DND-41 (cell line): ENCODE measurements around the gene ADAMTS19.

Source experiments
- ATAC-seq: fragments of 200-7000 bp; cut with Tn5 transposase; 3 replicates; pipeline ENCODE4 v1.9.1; 2021; ENCODE audit warnings: low read depth; ENCODE audit not compliant: insufficient read depth
- DNase-seq: peaks from one replicate; pipeline ENCODE4 v3.0.0-alpha.2; 2020
- H2AFZ ChIP-seq: 2 replicates; pipeline ENCODE4 v1.6.0; 2012; ENCODE audit warnings: low read depth, low read length
- H3K27ac ChIP-seq: 2 replicates; pipeline ENCODE4 v1.5.1; 2012; ENCODE audit warnings: low read length, inconsistent platforms
- H3K27me3 ChIP-seq: fragments of 200-600 bp; sonication (generic); 2 replicates; pipeline ENCODE4 v1.6.0; 2012; ENCODE audit warnings: low read length, mild to moderate bottlenecking, inconsistent platforms; ENCODE audit not compliant: insufficient read depth, poor library complexity
- H3K36me3 ChIP-seq: 2 replicates; pipeline ENCODE4 v1.5.1; 2012; ENCODE audit warnings: low read length, inconsistent platforms; ENCODE audit not compliant: insufficient read depth
- H3K4me1 ChIP-seq: 2 replicates; pipeline ENCODE4 v1.5.1; 2012; ENCODE audit warnings: mild to moderate bottlenecking, low read length; ENCODE audit not compliant: insufficient read depth
- H3K4me2 ChIP-seq: 2 replicates; pipeline ENCODE4 v1.6.0; 2012; ENCODE audit warnings: mild to moderate bottlenecking, moderate library complexity, low read length, inconsistent platforms; ENCODE audit not compliant: insufficient read depth
- H3K4me3 ChIP-seq, 2 experiments: fragments of 200-600 bp in 1 of 2; shearing (Covaris generic) in 1 of 2; 2 replicates each; pipeline ENCODE4 v1.5.1; 2012 to 2016; ENCODE audit warnings: inconsistent platforms in 2 of 2, low read length in 2 of 2, mild to moderate bottlenecking in 2 of 2, low read depth in 1 of 2, moderate library complexity in 1 of 2
- H3K79me2 ChIP-seq: 2 replicates; pipeline ENCODE4 v1.6.0; 2012; ENCODE audit warnings: low read length, inconsistent platforms; ENCODE audit not compliant: insufficient read depth
- H3K9ac ChIP-seq: 2 replicates; pipeline ENCODE4 v1.6.0; 2012; ENCODE audit warnings: low read depth, mild to moderate bottlenecking, inconsistent platforms, low read length, moderate library complexity
- H3K9me3 ChIP-seq: 2 replicates; pipeline ENCODE4 v1.5.1; 2012; ENCODE audit warnings: low read length, moderate library complexity, mild to moderate bottlenecking, inconsistent platforms; ENCODE audit not compliant: insufficient read depth, severe bottlenecking
- H4K20me1 ChIP-seq: 2 replicates; pipeline ENCODE4 v1.6.0; 2012; ENCODE audit warnings: low read length; ENCODE audit not compliant: insufficient read depth
- CTCF ChIP-seq: IDR thresholded peaks from 2 replicates; pipeline ENCODE4 v1.5.1; 2012; ENCODE audit warnings: borderline replicate concordance, low read length, moderate library complexity, mild to moderate bottlenecking; ENCODE audit not compliant: poor library complexity, severe bottlenecking; ENCODE audit errors: extremely low read depth
- EZH2 ChIP-seq: IDR thresholded peaks from 3 replicates; pipeline ENCODE4 v1.6.1; 2012; ENCODE audit warnings: borderline replicate concordance, low read depth, mild to moderate bottlenecking, moderate library complexity, low read length, inconsistent platforms; ENCODE audit not compliant: severe bottlenecking

Gene ADAMTS19

GRCh38 chr5:129608350-129608749, 148.3 kb downstream of the ADAMTS19 start:
- H3K4me3 ChIP-seq: no peak overlapping the region
- no peaks in the 10 kb centered on the region for H3K27me3 ChIP-seq
- no peak overlapping the region for H3K9ac ChIP-seq
- H2AFZ ChIP-seq: no peak overlapping the region
- TF ChIP-seq EZH2 (no peak), CTCF (no peak)
- DNase-seq (no peak), ATAC-seq (no peak)
- no peak overlapping the region for H3K27ac ChIP-seq
- H4K20me1 ChIP-seq: no peaks in the 10 kb centered on the region
- H3K4me1 ChIP-seq: no peaks in the 10 kb centered on the region
- no peaks in the 10 kb centered on the region for H3K79me2 ChIP-seq
- no peaks in the 10 kb centered on the region for H3K36me3 ChIP-seq
- no peaks in the 10 kb centered on the region for H3K9me3 ChIP-seq
- no peak overlapping the region for H3K4me2 ChIP-seq

DNA sequence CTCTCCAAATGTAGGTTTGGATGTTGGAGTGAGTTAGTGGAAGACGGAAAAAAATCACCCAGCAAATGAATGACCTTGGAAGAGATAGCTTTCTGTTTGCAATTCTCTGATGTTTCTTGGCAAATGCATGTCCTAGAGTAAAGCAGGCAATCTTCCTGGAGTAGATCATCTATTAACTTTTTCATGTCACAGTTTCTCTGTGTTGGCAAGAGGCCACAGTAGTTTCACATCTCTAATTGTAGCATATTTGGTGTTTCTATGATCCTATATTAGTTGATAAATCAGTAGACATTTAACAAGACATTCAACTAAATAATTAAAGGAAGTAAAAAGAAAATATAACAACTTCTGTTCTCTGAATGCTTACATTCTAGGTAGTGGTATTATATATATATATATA, 149.6 kb downstream of the ADAMTS19 start:
- Histone ChIP-seq H3K9ac (no peak overlapping the region), H3K36me3 (no peaks in the 10 kb centered on the region), H4K20me1 (no peaks in the 10 kb centered on the region), H3K9me3 (no peaks in the 10 kb centered on the region), H3K4me3 (no peak overlapping the region), H3K4me2 (no peak overlapping the region), H3K4me1 (no peaks in the 10 kb centered on the region), H3K79me2 (no peaks in the 10 kb centered on the region), H3K27ac (no peak overlapping the region), H3K27me3 (no peaks in the 10 kb centered on the region), H2AFZ (no peak overlapping the region)
- ATAC-seq: no peak
- no peak for TF ChIP-seq CTCF
- no peak for TF ChIP-seq EZH2
- DNase-seq: no peak

DNA sequence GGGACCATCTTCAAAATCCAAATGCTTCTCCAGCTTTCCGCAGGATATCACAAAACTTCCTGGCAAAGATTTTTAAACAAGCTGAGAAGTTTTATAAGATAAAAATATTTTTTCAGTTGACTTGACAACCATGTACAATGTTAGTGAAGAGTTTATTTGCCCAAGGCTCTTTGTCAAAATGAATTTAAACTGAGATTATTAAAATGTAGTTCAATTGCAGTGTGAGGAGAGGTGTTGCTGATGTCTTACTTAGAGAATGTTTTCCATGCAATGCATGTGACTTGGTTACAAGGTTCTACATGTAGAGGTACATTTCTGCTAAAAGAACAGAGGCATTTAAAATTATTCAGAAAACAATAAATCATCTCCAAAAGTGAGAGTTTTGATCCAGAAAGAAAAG, 156.4 kb downstream of the ADAMTS19 start:
- no peak for ATAC-seq

More for the DNA sequence above, 156.4 kb downstream of the ADAMTS19 start:
- Histone ChIP-seq H3K27ac (no peak overlapping the region), H3K9me3 (no peaks in the 10 kb centered on the region), H2AFZ (no peak overlapping the region), H3K4me3 (no peak overlapping the region), H3K27me3 (no peaks in the 10 kb centered on the region), H3K36me3 (no peaks in the 10 kb centered on the region), H3K4me2 (no peak overlapping the region), H3K9ac (no peak overlapping the region), H3K79me2 (no peaks in the 10 kb centered on the region), H4K20me1 (no peaks in the 10 kb centered on the region), H3K4me1 (no peaks in the 10 kb centered on the region)
- DNase-seq: no peak
- TF ChIP-seq EZH2 (no peak), CTCF (no peak)
